Measurements from ENCODE around the gene CADPS.

CADPS gene

GRCh38 chr3:62433396-62433795 lies 441.8 kb downstream of the CADPS start:
- no peak for DNase-seq (ENCODE audit: low read depth)

- no peak for DNase-seq (ENCODE audit: low read depth)
Measured at GRCh38 chr3:62421207-62421606, 454.0 kb downstream of the CADPS start.

DNA sequence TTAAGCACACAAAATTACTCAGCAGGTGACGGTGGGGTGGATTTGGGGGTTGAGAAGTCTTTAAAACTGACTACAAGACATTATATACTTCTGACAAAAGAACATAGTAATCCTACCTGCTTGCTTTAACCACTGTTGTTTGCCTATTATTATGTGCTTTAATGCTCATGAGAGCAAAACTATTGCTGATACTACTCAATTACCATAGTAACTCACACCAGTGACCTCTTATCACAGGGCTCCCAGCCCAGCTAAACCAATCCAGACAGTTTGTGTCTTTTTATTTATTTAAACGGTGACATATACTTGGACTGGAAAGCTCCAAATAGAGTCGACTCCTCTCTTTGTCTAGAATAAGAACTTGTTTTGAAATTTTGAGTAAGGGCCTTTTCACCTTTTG lies 459.1 kb downstream of the CADPS start:
- DNase-seq (ENCODE audit: low read depth), result no peak

- DNase-seq (ENCODE audit: low read depth), result no peak
Measured at GRCh38 chr3:62415312-62415801, 459.9 kb downstream of the CADPS start.

GRCh38 chr3:62414786-62415185 lies 460.4 kb downstream of the CADPS start:
- no peak for DNase-seq (ENCODE audit: low read depth)

- DNase-seq (ENCODE audit: low read depth), result no peak
Measured at GRCh38 chr3:62413687-62414086, 461.5 kb downstream of the CADPS start.

DNA sequence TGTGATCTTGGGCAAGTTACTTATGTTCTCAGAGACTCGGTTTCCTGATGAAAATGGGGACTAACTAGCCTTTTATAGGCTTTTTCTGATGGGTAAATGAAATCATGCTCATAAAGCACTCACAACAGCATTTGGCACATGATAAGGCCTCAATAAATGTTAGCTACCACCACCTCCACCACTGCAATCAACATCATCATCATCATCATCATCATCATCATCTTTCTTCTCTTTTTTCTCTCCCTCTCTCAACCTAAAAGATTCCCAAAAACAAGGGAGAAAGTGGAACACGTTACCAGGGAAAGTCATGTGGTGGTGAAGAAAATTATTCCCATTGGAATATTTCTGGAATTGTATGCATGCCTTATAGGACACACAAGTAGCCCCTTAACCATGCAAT lies 468.3 kb downstream of the CADPS start:
- no peak for DNase-seq (ENCODE audit: low read depth)

DNA sequence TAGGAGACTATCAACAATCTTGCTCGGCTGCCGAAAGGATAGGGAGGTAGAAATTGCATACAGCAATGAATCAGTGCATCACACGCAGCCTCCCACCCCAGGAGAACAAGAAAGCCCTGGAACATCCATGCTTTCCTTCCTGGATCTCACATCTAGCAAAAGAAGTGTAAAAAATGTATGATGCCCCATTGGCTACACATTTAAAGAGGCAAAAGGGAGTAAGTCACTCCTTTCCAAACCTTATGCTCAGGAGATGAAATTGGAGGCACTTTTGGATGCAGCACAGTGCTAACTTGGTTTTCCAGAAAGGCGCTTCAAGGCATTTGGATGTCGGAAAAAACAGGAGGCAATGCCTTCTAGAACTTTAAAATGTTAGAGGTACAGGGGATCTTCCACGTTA lies 469.6 kb downstream of the CADPS start:
- no peak for DNase-seq (ENCODE audit: low read depth)

DNA sequence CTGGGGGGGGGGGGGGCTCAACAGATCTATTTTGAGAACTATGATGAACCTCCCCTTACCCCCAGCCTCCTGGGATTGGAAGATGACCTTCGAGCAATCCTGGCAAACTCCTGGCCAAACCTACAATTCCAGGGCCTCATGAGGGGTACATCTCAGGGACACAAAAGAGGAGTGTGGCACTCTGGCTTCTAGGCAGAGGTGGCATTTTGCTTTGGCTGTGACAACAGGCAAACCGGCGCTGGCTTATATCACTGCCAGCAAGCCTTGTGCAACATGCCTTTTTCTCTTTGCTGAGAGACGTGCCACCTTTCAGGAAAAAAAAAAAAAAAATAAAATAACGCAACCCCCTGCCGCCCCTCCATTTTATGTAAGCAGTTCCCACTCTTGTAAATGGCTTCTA lies 470.1 kb downstream of the CADPS start:
- DNase-seq (ENCODE audit: low read depth), result no peak

DNA sequence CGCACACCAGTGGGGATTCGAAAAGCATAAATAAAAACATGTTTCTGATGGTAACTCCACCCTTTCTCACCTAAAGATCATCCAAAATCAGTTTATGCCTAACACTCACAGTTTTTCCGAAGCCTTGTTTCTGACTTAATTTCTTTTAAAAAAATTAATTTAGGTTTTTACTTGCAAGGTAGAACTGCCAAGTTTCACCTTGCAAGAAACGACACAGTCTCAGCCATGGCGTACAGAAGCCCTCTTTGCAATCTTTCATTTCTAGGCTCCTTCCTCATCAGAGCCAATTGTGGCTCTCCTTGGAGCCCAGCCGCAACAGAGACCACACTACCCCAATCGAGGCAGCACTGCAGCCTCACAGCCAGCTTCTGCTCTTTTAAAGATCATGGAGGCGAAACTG lies 470.9 kb downstream of the CADPS start:
- no peak for DNase-seq (ENCODE audit: low read depth)

- DNase-seq (ENCODE audit: low read depth), result no peak
Measured at GRCh38 chr3:62403765-62404164, 471.5 kb downstream of the CADPS start.

GRCh38 chr3:62392626-62393292 lies 482.5 kb downstream of the CADPS start:
- DNase-seq (ENCODE audit: low read depth), result no peak

DNA sequence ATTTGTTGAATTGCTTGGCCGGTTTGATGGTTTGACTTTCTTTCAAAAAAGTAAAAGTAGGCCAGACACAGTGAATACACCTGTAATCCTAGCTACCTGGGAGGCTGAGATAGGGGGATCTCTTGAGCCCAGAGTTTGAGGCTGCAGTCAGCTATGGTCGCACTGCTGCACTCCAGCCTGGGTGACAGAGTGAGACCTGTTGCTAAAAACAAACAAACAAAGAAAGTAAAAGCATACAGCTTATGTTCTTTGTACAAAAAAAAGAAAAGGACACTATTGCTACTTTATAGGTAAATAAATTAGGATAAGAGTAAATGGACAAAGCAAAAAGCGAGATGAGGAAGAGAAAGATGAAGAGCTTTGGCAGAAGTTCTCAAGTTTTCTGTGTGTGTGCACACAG lies 488.0 kb downstream of the CADPS start:
- DNase-seq (ENCODE audit: low read depth), result no peak

DNA sequence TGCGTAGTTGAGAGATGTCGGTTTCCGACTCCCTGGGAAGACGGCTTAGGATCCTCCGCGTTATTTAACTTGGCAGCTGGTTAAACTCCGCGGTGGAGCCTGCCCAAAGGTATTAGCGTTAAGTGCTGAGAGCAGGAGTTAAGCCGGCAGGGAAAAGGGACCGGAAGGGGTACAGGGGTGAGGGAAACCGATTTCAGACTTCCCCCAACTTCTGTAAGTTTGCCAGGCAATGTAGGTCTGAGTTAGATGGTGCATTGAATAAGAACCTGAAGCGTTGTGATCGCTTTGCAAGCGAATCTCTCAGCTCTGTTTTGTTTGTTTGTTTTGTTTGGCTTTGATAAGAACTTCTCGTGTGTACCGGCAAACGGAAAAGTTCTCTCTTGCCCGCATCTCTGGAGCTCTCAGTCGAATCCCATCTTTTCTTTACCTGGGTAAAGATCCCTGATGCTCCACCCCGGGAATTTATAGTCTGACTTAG lies 495.9 kb downstream of the CADPS start:
- no peak for DNase-seq (ENCODE audit: low read depth)

DNA sequence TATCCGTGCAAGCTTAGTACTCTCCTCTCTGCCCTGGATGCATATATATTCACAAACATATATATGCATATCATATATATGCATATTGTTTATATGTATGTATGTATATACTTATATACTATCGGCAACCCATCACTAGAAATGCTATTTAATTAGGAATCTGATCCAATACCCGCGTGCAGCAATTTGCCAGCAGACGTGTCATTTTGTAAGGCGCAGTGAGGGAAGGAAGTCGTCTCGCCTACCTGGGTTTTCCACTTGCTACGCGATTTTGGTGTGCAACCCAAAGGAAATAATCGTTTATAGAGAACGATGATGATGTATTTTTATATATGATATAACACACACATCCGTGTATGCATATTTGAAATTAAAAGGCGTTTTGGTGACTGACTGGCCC lies 496.3 kb downstream of the CADPS start:
- DNase-seq (ENCODE audit: low read depth), result no peak

GRCh38 chr3:62378311-62378789 lies 496.9 kb downstream of the CADPS start:
- DNase-seq (ENCODE audit: low read depth), result no peak

DNA sequence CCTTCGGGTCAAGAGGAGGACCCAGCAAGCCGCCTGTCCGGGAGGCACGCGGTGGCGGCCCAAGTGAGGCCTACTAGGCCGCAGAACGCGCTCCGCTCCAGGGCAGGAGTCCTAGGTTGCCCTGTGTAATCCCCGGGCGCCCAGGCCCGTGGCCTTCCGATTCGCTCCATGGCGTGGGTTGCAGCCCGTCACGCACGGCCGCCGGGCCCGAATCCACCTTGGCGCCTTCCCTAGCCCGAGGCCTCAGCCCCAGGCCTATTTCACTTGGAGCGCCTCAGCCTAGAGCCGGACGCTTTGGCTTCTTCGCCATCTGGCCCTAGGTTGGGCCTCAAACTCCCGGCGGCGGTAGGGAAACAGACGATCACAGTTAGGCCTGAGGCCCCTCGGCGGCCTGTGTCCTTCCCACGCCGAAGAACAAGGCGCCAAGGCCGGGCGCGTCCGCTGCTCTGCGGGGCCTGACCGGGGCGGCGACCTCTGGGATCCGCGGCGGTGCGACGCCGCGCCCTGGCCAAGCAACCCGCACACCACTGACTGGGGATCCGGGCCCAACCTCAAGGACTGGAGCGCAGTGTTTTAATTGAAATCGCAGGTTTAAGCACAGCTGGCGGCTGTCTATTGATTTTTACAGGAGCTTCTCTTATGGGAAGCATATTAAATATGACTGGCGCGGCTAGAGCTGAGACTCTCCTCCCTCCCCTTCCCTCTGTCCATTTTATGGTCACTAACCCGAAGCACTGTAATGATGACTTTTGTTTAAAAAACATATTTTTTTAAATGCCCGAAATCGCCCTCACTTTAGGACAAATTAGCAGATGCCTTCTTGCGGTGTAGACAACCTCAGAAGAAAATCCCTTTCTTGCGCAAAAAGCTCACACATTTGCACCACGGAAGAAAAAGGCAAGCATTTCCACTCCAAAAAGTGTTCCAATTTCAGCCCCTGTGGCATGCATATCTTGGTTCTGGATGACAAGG lies 498.0 kb downstream of the CADPS start:
- no peak for DNase-seq (ENCODE audit: low read depth)

GRCh38 chr3:62376454-62376720 lies 498.8 kb downstream of the CADPS start:
- DNase-seq (ENCODE audit: low read depth), result no peak

DNA sequence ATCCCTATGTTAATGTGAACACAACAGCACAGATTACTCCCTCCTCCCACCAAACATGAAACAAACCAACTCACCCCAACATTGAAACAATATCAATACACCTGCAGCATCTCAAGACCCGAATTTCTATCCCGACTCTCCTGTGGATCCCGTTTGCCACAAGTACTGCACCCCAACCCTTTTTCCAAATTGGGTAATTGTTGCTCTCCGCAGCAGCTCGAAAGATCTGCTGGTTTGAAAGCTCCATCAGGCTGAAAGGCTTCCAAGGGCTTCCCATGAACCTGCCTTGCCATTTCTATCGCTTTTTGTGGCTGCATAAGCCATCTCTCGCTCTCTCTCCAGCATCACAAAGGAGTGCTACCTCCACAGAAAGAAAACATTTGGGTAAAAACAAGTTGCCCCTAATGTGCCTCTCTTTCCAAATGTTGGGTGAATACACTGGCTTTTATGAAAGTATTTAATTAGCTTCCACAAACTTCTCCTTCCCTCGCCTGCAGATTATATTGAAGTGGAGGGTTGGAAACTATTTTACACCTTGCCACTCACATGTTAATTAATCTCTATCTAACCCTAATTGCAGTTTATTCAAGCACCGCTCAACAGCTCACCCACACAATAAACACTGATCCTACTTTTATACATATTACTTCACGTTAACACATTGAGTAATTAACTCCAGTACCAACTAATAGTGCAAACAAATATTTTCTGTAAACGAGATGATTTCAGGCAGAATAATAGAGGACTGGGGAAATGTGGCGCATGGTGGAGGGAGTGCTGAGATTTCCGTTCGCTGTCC lies 499.4 kb downstream of the CADPS start:
- DNase-seq (ENCODE audit: low read depth), result no peak

- DNase-seq (ENCODE audit: low read depth), result peak; percentile 13
Measured at GRCh38 chr3:62374341-62375218, 500.6 kb downstream of the CADPS start.

DNA sequence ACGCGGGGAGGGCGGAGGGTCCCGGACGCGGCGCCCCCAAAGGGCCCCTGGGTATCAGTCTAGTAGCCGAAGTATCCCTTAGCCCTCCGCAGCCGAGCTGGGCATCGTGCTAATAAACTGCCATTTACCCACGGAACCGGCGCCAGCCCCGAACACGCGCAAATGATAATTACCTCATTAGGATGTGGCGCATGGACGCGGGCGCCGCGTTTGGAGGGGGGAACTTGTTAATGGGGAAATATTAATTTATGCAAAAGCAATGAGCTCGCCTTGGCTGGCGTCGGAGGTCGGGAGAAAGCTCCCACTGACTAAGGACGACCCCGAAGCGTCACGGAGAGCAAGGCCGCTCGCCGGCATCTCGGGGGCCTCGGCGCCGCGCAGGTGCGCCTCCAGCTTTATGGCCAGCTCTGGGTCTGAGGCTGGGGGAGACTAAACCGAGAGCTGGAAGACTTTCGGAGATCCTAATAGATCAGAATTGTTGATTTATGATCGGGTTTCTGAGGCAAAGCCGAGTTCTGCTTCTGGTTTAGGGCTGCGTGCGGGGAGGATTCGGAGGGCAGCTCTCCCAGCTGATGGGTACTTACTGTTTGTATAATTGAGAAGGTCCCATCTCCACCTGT lies 501.4 kb downstream of the CADPS start:
- DNase-seq (ENCODE audit: low read depth), result no peak

Data from EH (cell line).